Astrocyte (in vitro differentiated cells and primary cell): ENCODE results near the gene OGT.
"Not testable (repeated sequence)": the region's sequence is repeated elsewhere in the genome, so short reads cannot be mapped to it uniquely, and the experiment has no call there.

ENCODE experiments used
- EZH2 ChIP-seq: IDR thresholded peaks from 2 replicates; pipeline ENCODE4 v1.6.1; 2012; ENCODE audit warnings: mild to moderate bottlenecking, low read length, inconsistent platforms; ENCODE audit not compliant: insufficient read depth
- TF ChIP-seq, protein P1 (sequence below): IDR thresholded peaks from 2 replicates; pipeline ENCODE4 v1.5.1; 2011; ENCODE audit warnings: low read depth, mild to moderate bottlenecking, inconsistent platforms, low read length, moderate library complexity; ENCODE audit not compliant: insufficient read depth

DNA sequence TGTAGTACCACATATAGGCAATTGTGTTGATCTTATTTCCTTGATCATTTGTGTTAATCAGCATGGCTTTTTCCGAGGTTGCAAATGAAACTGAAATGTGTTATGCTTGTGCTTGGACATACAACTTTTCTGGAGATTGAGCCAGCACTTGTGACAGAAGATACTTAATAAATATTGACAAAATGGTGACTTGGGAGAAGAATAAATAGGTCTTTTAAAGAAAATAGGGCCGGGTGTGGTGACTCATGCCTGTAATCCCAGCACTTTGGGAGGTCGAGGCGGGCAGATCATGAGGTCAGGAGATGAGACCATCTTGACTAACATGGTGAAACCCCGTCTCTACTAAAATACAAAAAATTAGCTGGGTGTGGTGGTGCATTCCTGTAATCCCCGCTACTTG lies 26.9 kb downstream of the OGT start:
- TF ChIP-seq, protein P1, sequence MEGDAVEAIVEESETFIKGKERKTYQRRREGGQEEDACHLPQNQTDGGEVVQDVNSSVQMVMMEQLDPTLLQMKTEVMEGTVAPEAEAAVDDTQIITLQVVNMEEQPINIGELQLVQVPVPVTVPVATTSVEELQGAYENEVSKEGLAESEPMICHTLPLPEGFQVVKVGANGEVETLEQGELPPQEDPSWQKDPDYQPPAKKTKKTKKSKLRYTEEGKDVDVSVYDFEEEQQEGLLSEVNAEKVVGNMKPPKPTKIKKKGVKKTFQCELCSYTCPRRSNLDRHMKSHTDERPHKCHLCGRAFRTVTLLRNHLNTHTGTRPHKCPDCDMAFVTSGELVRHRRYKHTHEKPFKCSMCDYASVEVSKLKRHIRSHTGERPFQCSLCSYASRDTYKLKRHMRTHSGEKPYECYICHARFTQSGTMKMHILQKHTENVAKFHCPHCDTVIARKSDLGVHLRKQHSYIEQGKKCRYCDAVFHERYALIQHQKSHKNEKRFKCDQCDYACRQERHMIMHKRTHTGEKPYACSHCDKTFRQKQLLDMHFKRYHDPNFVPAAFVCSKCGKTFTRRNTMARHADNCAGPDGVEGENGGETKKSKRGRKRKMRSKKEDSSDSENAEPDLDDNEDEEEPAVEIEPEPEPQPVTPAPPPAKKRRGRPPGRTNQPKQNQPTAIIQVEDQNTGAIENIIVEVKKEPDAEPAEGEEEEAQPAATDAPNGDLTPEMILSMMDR, result not testable (repeated sequence)
- not testable (repeated sequence) for TF ChIP-seq EZH2
